Measurements from ENCODE around the gene TTC39B.

DNA sequence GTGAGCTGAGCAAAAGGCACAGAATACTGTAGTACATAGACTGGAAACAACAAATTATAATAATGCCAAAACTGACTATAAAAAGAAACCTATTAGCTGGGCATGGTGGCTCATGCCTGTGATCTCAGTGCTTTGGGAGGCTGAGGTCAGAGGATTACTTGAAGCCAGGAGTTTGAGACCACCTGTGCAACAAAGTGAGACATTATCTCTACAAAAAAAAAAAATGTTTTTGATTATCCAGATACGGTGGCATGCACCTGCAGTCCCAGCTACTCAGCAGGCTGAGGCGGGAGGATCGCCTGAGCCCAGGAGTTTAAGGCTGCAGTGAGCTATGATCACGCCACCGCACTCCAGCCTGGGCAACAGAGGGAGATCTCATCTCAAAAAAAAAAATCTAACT is 175.9 kb downstream of the TTC39B start:
- TF ChIP-seq, protein P1, sequence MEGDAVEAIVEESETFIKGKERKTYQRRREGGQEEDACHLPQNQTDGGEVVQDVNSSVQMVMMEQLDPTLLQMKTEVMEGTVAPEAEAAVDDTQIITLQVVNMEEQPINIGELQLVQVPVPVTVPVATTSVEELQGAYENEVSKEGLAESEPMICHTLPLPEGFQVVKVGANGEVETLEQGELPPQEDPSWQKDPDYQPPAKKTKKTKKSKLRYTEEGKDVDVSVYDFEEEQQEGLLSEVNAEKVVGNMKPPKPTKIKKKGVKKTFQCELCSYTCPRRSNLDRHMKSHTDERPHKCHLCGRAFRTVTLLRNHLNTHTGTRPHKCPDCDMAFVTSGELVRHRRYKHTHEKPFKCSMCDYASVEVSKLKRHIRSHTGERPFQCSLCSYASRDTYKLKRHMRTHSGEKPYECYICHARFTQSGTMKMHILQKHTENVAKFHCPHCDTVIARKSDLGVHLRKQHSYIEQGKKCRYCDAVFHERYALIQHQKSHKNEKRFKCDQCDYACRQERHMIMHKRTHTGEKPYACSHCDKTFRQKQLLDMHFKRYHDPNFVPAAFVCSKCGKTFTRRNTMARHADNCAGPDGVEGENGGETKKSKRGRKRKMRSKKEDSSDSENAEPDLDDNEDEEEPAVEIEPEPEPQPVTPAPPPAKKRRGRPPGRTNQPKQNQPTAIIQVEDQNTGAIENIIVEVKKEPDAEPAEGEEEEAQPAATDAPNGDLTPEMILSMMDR (tag by site-specific recombination; IDR thresholded peaks at IDR 0.05), result no peak
- no peak for TF ChIP-seq ZNF623 (tag by site-specific recombination; IDR thresholded peaks at IDR 0.05)
- no peak for TF ChIP-seq ZNF146 (tag by site-specific recombination; IDR thresholded peaks at IDR 0.05)
- no peak for TF ChIP-seq ZSCAN16 (tag by site-specific recombination; IDR thresholded peaks at IDR 0.05)
